ENCODE measurements around the gene NBEAL2.

NBEAL2 gene

GRCh38 chr3:47007482-47008233, 28.2 kb downstream of the NBEAL2 start:
- no peak for TF ChIP-seq POLR2A (IDR thresholded peaks at IDR 0.05; ENCODE audit: low read depth, low read length)
- FAIRE-seq (no peak), DNase-seq (ENCODE audit: insufficient read length, low spot score) (no peak)

GRCh38 chr3:47008234-47008796, 28.8 kb downstream of the NBEAL2 start:
- no peak for FAIRE-seq
- DNase-seq (ENCODE audit: insufficient read length, low spot score) = no peak
- TF ChIP-seq POLR2A (IDR thresholded peaks at IDR 0.05; ENCODE audit: low read depth, low read length) = no peak

- DNase-seq (ENCODE audit: insufficient read length, low spot score) (no peak), FAIRE-seq (no peak)
- no peak for TF ChIP-seq POLR2A (IDR thresholded peaks at IDR 0.05; ENCODE audit: low read depth, low read length)
These were observed 29.4 kb downstream of the NBEAL2 start for GRCh38 chr3:47008851-47009224.

DNA sequence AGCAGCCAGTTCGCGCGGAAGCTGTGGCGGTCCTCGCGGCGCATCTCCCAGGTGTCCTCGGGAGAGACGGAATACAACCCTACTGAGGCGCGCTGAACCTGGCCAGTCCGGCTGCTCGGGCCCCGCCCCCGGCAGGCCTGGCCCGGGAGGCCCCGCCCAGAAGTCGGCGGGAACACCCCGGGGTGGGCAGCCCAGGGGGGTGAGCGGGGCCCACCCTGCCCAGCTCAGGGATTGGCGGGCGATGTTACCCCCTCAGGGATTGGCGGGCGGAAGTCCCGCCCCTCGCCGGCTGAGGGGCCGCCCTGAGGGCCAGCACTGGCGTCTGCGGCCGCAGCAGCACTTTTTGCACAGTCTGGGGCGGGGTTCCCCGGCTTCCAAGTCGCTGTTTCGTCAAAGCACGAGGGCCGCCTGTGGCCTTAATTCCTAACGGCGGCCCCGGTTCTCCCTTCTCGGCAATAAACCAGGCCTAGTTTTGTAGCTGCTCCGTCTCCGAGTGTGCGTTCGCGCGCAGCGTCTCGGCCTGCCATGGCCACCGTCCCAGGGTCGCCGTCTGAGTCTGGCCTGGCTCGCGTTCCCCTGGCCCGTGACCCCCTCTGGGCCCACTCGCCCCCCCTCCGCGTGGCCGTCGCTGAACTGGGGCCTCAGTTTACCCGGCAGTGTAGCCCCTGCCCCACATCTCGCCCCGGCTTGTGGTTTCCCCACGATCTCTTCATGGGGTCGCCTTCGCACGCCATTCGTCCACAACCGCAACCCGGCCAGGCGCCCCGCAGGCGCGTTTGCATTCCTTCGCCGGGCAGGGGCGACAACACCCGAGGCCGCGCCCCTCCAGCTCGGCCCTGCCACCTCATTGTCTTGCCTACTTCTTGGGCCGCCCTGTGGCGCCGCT, 30.0 kb downstream of the NBEAL2 start:
- FAIRE-seq (no peak), DNase-seq (ENCODE audit: insufficient read length, low spot score) (no peak)
- TF ChIP-seq POLR2A (IDR thresholded peaks at IDR 0.05; ENCODE audit: low read depth, low read length) = no peak

DNA sequence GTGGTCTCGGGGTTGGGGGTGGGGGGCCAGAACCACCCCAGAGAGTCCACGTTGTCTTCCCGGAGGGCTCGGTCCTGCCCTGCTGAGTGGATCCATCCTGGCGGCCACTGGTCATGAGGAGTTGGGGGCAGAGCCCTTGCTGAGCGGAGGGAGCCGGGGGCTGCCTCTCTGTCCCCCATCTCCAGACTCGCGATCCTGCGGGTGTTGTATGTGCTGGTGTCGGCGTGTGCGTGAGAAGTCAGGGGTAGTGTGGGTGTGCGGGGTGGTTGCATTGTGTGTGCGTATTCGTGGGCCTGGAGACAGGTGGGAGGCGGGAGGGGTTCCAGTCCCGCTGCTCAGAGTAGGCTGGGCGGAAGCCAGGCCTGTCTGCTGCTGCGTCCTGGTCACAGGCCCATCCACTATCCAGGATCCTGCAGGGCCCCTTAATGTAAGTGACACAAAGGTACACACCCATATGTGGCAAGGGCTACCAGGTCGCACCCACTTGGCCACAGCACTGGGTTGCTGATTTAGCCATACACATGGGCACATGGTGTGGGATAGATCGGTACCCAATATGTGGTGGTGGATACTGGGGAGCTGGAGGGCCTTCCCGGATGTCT, 30.7 kb downstream of the NBEAL2 start:
- TF ChIP-seq POLR2A (IDR thresholded peaks at IDR 0.05; ENCODE audit: low read depth, low read length) = no peak
- DNase-seq (ENCODE audit: insufficient read length, low spot score) (no peak), FAIRE-seq (no peak)

- TF ChIP-seq POLR2A (IDR thresholded peaks at IDR 0.05; ENCODE audit: low read depth, low read length) = no peak
- FAIRE-seq = no peak
- DNase-seq (ENCODE audit: insufficient read length, low spot score) = no peak
These were observed 31.4 kb downstream of the NBEAL2 start for GRCh38 chr3:47010910-47011309.

DNA sequence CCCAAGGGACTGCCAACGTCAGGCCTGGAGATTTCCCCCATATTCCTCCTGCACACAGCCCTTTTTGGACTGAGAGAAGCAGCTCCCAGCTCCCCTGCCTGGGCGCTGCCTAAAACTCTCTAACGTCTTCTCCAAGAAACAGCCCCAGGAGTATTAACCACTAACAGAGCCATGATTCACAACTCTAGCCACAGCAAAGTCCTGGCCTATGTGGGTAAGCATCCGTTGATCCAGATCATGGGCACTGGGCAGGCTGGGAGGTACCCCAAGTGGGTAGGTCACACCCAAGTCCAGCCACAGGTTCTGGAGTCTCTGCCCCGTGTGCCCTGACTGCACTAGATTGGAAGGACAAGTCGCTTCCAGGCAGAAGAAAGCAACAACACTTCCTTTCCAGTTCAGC, 31.9 kb downstream of the NBEAL2 start:
- FAIRE-seq (no peak), DNase-seq (ENCODE audit: insufficient read length, low spot score) (no peak)
- no peak for TF ChIP-seq POLR2A (IDR thresholded peaks at IDR 0.05; ENCODE audit: low read depth, low read length)

- no peak for TF ChIP-seq POLR2A (IDR thresholded peaks at IDR 0.05; ENCODE audit: low read depth, low read length)
- DNase-seq (ENCODE audit: insufficient read length, low spot score) (peak; percentile 1), FAIRE-seq (no peak)
These were observed 33.1 kb downstream of the NBEAL2 start for GRCh38 chr3:47012342-47013230.

- DNase-seq (ENCODE audit: insufficient read length, low spot score) (no peak), FAIRE-seq (no peak)
- TF ChIP-seq POLR2A (IDR thresholded peaks at IDR 0.05; ENCODE audit: low read depth, low read length) = no peak
These were observed 33.8 kb downstream of the NBEAL2 start for GRCh38 chr3:47013231-47013630.

DNA sequence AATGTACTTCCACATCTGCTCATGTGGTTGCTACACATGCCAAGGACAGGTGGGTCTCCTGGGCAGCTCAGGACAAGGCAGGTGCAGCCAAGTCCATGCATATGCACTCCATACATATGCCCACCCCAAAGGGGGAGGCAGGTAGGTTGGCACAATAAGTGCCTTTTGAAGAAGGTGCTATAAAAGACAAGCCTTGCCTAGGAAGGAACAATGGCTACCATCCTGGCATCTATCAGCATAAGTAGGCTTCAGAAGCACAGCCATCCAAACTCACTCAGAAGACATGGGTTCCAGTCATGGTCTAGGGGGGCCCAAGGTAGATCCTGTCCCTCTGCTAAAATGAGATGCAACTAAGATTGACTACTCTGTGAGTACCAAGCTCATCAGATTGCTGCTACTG, 34.6 kb downstream of the NBEAL2 start:
- no peak for FAIRE-seq
- DNase-seq (ENCODE audit: insufficient read length, low spot score) = no peak
- TF ChIP-seq POLR2A (IDR thresholded peaks at IDR 0.05; ENCODE audit: low read depth, low read length) = no peak

- FAIRE-seq (no peak), DNase-seq (ENCODE audit: insufficient read length, low spot score) (no peak)
- no peak for TF ChIP-seq POLR2A (IDR thresholded peaks at IDR 0.05; ENCODE audit: low read depth, low read length)
These were observed 35.7 kb downstream of the NBEAL2 start for GRCh38 chr3:47015151-47015550.

- no peak for TF ChIP-seq POLR2A (IDR thresholded peaks at IDR 0.05; ENCODE audit: low read depth, low read length)
- FAIRE-seq (no peak), DNase-seq (ENCODE audit: insufficient read length, low spot score) (no peak)
These were observed 36.8 kb downstream of the NBEAL2 start for GRCh38 chr3:47016086-47016933.
